NCI-H524 (cell line): ENCODE measurements around the gene MSI2.
A peak's percentile ranks its signal among the peaks of the same experiment; 100 is the strongest.
"Not testable (repeated sequence)": the region's sequence is repeated elsewhere in the genome, so short reads cannot be mapped to it uniquely, and the experiment has no call there.

Experiments
- DNase-seq, 2 experiments: peaks; one replicate each; lab custom pipeline; 2025; lab: John Stamatoyannopoulos, UW

Gene MSI2

DNA sequence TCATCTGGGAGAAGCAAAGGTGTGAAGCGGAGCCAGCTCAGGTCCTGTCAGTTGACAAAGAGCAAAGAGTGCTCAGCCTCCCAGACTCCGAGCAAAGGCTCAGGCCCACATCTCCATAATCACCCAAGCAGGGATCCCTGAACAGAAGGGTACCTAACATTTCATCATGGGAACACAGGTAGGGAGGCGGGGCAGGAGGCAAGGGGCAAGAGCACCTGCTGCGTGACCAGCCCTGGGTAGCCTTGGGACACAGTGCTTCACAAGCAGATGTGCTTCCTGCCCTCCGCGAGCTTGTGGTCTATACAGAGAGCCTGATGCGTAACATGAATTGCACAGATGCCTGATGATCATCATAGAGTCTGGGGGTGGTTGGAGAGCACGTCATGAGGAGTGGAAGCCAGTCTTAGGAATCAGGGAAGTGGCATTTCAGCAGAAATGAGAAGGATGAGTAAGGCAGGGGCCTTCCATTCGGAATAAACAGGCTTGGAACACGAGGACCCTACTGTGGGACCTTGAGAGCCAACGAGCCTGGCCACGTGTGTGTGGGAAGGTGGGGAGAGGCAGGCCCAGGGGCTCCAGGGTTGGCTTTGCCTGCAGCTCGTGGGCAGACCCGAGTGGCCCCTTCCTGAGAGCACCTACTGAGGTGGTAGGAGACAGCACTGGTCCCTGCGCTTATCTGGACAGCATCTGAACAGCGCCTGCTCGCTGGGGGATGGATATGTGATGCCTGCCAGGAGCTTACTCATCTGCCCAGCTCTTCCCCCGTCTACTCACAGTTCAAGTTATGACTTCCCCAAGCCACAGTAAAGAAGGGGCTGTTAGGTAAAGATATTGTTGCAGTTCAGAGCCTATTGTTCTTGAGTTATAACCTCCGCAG lies 363.0 kb downstream of the MSI2 start:
- DNase-seq = no peak

- no peak for DNase-seq
Observed at GRCh38 chr17:57620576-57620975, 364.3 kb downstream of the MSI2 start.

DNA sequence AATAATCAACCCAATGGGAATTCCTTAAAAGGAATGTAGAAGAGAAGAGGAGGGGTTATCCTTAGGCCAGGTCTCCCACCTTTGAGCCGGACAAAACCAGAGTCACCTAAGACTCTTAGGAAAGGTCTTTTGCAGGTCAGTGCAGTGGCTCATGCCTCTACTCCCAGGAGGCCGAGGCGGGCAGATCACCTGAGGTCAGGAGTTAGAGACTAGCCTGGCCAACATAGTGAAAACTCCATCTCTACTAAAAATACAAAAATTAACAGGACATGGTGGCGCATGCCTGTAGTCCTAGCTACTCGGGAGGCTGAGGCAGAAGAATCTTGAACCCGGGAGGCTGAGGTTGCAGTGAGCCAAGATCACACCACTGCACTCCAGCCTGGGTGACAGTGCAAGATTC lies 365.5 kb downstream of the MSI2 start:
- DNase-seq = not testable (repeated sequence)

- no peak for DNase-seq
Observed at GRCh38 chr17:57622306-57622682, 366.0 kb downstream of the MSI2 start.

DNA sequence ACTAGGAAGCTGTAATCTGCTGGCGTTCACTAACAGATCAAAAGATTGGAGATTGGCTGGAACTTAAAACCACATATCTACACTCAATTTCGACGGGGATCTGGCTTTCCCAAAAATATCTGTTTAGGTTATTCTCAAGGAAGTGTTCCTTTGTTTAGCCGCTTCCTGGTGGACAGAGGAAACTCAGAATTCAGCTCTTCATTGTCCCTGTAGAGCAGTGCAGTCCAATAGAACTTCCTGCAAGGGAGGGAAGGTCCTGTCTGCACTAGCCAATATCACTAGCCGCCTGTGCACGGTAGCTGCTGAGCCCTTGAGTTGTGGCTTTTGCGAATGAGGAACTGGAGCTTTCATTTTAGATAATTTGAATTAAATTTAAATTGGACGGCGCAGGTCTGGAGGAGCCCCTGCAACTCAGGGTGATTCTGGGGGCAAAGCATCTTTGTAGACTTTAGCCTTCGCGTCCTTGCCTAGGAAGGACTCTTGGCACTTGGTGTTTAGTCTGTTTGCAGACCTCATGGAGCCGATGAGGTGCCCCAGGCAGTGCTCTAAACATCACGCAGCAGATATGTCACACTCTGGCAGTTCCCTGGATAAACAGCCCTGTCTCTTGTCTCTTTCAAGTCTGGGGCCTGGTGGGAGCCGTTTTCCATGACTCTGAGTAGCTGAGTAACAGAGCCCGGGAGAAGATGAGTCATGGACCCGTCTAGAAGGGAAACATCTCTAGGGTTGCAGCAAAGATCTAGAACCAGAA lies 366.5 kb downstream of the MSI2 start:
- DNase-seq = no peak

GRCh38 chr17:57623620-57624019 lies 367.3 kb downstream of the MSI2 start:
- no peak for DNase-seq

DNA sequence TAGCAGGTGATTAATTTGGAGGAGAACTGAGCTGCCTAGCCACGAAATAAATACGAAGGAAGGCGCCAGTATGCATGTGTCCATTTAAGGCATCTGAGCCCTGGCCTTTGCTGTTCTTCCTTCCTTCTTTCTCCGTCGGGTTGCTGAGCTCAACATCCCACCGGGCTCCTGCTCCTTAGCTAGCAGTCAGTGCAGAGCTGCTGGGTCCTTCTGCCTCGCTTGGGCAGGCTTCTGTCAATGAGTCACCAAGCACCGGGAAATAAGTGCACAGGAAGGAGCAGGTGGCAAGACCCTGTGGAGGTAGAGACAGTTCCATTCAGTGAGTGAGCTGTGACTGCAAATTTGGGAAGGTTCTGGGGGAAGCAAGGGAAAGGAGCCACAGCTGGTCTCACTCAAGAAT lies 368.1 kb downstream of the MSI2 start:
- no peak for DNase-seq

- no peak for DNase-seq
Observed at GRCh38 chr17:57625511-57625910, 369.2 kb downstream of the MSI2 start.

GRCh38 chr17:57625957-57626356 lies 369.6 kb downstream of the MSI2 start:
- DNase-seq = no peak

DNA sequence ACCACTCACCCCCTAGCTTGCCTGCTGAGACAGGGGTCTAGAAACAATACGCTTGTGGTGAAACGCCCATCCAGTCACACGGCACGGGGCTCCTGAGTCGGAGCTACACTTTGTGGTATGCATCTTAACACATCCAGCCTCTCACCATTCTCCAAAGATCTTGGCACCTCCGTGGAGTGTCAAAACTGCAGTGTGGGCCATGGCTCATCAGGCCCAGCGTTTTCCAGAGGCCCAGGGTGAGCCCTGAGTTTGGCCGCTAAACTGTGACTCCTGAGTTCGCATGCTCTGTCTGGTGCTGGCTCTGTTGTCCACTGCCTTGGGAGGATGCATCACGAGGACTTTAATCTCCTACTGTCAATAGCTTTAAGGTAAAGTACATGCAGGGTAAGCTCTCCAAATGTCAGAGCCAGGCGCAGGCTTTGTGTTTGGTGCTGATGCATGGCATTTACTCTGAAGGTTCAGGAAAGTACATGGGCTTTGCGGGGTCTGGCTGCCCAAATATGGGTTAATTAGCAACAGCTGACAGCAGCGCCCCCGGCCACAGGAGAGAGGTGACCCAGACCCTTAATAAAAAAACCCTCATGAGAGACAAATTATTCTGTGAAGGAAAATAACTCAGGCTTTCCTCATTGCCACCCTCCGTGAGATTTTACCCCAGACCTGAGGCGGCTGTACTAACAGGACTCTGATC lies 370.3 kb downstream of the MSI2 start:
- DNase-seq = no peak

DNA sequence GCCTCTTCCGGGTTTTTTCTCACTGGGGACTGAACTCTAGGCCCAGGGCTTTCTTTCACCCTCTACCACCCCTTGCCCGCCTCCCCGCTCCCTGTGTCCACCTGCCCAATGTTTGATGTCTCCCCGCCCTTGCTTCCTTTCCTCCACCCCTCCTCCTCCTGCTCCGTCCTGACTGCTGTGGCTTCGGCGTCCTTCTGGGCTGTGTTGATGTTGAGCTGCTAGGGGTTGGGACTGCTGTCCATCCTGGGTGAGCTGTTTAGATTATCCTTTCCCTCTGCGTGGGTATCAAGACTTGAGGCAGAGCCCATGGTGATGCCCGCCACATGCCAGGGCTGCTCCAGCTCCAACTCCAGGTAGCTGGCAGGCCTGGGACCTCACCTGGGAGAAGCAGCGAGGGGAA lies 371.3 kb downstream of the MSI2 start:
- DNase-seq = no peak

DNA sequence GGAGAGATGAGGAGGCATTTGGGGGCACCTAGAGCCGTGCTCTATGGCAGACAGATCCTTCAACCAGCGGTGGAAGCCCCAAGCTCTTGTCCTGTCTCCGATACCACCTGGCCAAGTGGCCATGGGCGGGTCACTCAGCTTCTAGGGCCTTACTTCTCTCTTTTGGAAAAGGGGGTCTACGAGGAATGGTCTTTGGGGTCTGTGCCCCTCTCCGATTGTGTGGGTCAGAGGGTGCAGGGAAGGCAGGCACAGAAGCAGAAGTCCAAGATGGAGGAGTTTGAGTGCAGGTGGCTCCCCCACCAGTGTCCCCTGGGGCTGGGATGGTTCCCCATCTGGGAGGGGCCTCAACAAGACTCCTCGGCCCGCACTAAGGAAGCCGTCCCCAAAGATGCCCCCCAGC lies 372.1 kb downstream of the MSI2 start:
- no peak for DNase-seq

GRCh38 chr17:57629470-57629869 lies 373.1 kb downstream of the MSI2 start:
- no peak for DNase-seq

DNA sequence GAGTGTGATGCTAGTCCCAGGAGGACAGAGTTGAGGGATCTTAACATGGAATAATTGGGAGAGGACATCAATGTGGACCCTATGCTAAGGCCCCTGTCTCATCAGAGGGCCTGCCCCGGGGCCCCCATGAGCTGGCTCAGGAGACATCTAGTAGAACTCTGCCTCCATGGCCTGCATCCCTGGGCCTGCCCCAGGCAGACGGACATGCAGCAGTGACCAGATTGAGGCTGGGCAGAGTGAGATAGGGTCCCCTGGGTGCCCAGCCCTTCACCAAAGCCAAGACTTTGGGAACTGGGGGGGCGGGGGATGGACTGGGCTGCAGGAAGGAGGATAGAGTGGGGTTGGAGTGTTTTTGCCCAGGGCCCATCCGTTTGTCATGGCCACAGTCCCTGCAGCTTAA lies 373.6 kb downstream of the MSI2 start:
- DNase-seq = no peak

DNA sequence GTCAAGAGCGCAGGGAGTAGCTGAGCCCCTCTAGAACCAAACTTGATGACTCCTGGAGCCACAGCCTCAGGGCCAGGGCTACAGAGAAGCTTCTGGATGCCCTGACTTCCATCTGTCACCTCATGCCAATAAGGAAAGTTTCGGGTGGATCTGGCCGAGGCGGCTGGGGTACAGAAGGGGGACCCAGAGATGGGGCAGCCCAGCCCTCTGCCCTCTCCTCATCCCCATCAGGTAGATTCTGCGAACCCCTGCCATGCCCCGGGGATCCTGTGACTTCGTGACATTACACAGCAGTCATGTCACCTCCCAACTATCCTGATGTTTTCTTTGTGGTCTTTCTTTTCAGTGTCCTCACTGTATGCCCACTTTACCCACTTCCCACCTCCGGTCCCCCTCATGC lies 374.4 kb downstream of the MSI2 start:
- DNase-seq = no peak

- DNase-seq = no peak
Observed at GRCh38 chr17:57631871-57632270, 375.5 kb downstream of the MSI2 start.

DNA sequence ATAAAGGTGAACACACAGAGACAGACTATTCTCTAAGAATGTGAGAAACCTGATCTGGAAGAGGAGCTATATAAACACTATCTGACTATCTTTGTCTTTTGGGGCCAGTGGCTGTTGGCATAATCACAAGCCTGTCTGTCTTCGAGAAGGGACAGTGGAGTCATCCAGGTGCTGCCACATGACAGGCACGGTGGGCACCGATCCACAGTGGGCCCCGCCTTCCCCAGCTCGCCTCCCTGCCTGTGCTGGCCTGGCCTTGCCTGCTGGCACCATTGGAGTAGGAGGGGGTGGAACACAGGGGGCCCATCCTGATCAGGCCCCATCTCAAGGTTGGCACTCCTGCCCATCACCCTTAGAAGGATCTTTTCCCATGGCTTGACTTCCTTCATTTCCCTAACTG lies 376.0 kb downstream of the MSI2 start:
- no peak for DNase-seq

DNA sequence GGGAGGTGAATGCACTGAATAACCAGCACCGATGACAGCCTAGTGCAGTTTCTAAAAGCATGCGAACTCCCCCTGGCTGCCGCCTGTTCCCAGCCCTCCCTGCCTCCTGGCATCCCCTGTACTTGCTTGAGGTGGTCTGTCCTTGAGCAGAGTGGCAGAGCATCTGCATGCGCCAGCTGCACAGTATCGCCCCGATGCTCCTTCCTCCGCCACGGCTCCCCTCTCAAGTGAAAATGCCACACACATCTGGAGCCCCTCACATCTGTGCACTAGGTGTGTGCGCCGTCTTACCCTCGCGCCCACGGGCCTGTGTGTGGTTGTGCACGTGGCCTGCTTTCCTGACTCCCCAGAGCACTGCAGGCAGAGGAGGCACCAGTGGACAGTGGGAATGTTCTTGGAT lies 376.9 kb downstream of the MSI2 start:
- DNase-seq = peak in 1 of 2 experiments; percentile 51

DNA sequence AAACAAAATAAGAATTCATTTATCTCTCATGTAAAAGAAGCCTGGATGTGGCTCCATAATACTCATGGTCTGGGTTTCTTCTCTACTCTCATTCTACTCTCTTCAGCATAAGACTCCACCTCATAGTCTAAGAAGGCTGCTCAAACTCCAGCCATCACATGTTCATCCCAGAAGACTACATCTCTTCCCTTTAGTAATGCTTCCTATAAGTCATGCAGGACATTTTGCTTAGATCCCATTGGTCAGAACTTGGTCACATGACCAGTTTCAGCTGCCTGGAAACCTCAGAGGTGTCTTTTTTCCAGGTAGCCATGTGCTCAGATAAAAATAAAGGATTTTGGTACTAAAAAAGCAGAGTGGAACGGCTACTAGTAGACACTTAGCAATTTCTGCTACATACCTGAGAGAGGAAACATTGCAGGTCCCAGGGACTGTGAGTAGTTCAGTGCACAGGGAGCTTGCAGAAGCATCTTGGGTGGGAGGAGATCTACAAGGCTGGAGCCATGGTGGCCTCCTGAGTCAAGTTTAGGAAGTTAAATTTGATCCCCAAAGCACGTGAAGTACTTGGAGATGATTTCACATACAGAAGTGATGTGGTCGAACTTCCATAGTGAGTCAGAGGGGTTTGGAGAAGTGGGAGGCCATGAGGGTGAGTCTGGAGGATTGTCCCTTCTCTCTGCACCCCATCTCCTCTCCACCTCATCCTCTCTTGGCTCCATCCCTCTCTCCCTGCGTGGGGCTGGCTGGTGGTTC lies 378.6 kb downstream of the MSI2 start:
- no peak for DNase-seq

- DNase-seq = peak in 1 of 2 experiments; percentile 60
Observed at GRCh38 chr17:57636274-57636673, 380.0 kb downstream of the MSI2 start.

GRCh38 chr17:57636985-57637665 lies 380.8 kb downstream of the MSI2 start:
- peak; percentile 98 to 99 for DNase-seq

- DNase-seq = no peak
Observed at GRCh38 chr17:57637666-57638010, 381.3 kb downstream of the MSI2 start.
